Stomach (tissue), 4 donors: ENCODE data around the gene DCLK2.

Experiments used
- CTCF ChIP-seq, 7 experiments: fragments of 450-650 bp in 4 of 7; fragments of 200-600 bp in 3 of 7; sonication (generic) in 3 of 7; IDR thresholded peaks; one replicate each; pipeline ENCODE4 v1.5.1; 2016 to 2019; ENCODE audit warnings: antibody characterized with exemption in 7 of 7, control low read depth in 2 of 7, mild to moderate bottlenecking in 1 of 7
- EP300 ChIP-seq: sonication (generic); formaldehyde crosslinking; IDR thresholded peaks from one replicate; pipeline ENCODE4 v1.6.1; 2017; ENCODE audit warnings: antibody characterized with exemption
- POLR2A ChIP-seq, 4 donors: fragments of 450-650 bp; IDR thresholded peaks; one replicate each; pipeline ENCODE4 v1.6.1; 2016; ENCODE audit warnings: antibody characterized with exemption in 4 of 4, control low read depth in 2 of 4, mild to moderate bottlenecking in 1 of 4, moderate library complexity in 1 of 4

GRCh38 chr4:150252306-150252705 is 174.1 kb downstream of the DCLK2 start:
- TF ChIP-seq EP300 (no peak), CTCF (IDR thresholded peaks at IDR 0.05) (no peak), POLR2A (IDR thresholded peaks at IDR 0.05) (no peak)
